HEK293 (cell line): Measurements from ENCODE around the gene VPS9D1.

ENCODE experiments used
- CTCF ChIA-PET: fragments of 350-600 bp; formaldehyde crosslinking; extraction: SDS; loops from one replicate; lab custom pipeline; 2021; ENCODE audit warnings: antibody characterized with exemption; lab: Yijun Ruan, JAX
- POLR2A ChIA-PET: fragments of 300-600 bp; formaldehyde crosslinking; extraction: SDS; loops from one replicate; lab custom pipeline; 2020; ENCODE audit warnings: antibody characterized with exemption, inconsistent platforms; lab: Yijun Ruan, JAX
- H3K27ac ChIP-seq: fragments of 200-500 bp; sonication (Bioruptor generic); 2 replicates; pipeline ENCODE4 v1.5.1; 2014; ENCODE audit warnings: low read depth, low read length, control low read depth, inconsistent platforms; ENCODE audit errors: extremely low read depth
- H3K36me3 ChIP-seq, 2 experiments: fragments of 200-500 bp in 1 of 2; sonication (Bioruptor generic) in 1 of 2; 1 replicate in 1 of 2; 2 replicates in 1 of 2; pipeline ENCODE4 v1.5.1; 2014 to 2017; ENCODE audit warnings: inconsistent platforms in 2 of 2, low read length in 2 of 2; ENCODE audit not compliant: control insufficient read depth in 2 of 2, insufficient read depth in 1 of 2
- H3K4me1 ChIP-seq: fragments of 200-500 bp; sonication (Bioruptor generic); 2 replicates; pipeline ENCODE4 v1.5.1; 2014; ENCODE audit warnings: mild to moderate bottlenecking, low read length, inconsistent platforms; ENCODE audit not compliant: control insufficient read depth, insufficient read depth
- H3K4me3 ChIP-seq: 2 replicates; pipeline ENCODE4 v1.5.1; 2011; ENCODE audit warnings: low read depth, mild to moderate bottlenecking, control low read depth, low read length, moderate library complexity
- H3K9me3 ChIP-seq: fragments of 200-500 bp; sonication (Bioruptor generic); 2 replicates; pipeline ENCODE4 v1.5.1; 2014; ENCODE audit warnings: low read depth, low read length, inconsistent platforms; ENCODE audit not compliant: control insufficient read depth, insufficient read depth
- HOXA7 ChIP-seq: sonication (generic); formaldehyde crosslinking; IDR thresholded peaks from 2 replicates; pipeline ENCODE4 v1.8.1; 2022; ENCODE audit warnings: missing genetic modification reagents, borderline replicate concordance
- IKZF3 ChIP-seq: fragments of 450-650 bp; IDR thresholded peaks from 2 replicates; pipeline ENCODE4 v1.5.0; 2018; ENCODE audit warnings: missing biosample characterization, mild to moderate bottlenecking, missing genetic modification characterization, moderate library complexity
- KLF16 ChIP-seq: fragments of 450-650 bp; formaldehyde crosslinking; IDR thresholded peaks from 2 replicates; pipeline ENCODE4 v1.5.1; 2017; ENCODE audit warnings: missing biosample characterization, missing genetic modification characterization
- OSR2 ChIP-seq: fragments of 450-650 bp; formaldehyde crosslinking; IDR thresholded peaks from 2 replicates; pipeline ENCODE4 v1.5.1; 2016; ENCODE audit warnings: missing biosample characterization, missing genetic modification characterization
- SP2 ChIP-seq: fragments of 450-650 bp; formaldehyde crosslinking; IDR thresholded peaks from 2 replicates; pipeline ENCODE4 v1.5.1; 2016; ENCODE audit warnings: missing biosample characterization, missing genetic modification characterization
- ZFP3 ChIP-seq: fragments of 450-650 bp; formaldehyde crosslinking; IDR thresholded peaks from 2 replicates; pipeline ENCODE4 v1.5.1; 2016; ENCODE audit warnings: low read depth, missing biosample characterization, missing genetic modification characterization
- ZNF274 ChIP-seq, 2 experiments: fragments of 200-500 bp in 1 of 2; fragments of 450-650 bp in 1 of 2; sonication (Bioruptor generic) in 1 of 2; formaldehyde crosslinking in 1 of 2; IDR thresholded peaks; 2 replicates each; pipeline versions ENCODE4 v1.5.1 to v1.6.1; 2014 to 2016; ENCODE audit warnings: borderline replicate concordance in 1 of 2, inconsistent platforms in 1 of 2, low read length in 1 of 2, missing biosample characterization in 1 of 2, missing genetic modification characterization in 1 of 2
- ZNF311 ChIP-seq: fragments of 450-650 bp; formaldehyde crosslinking; IDR thresholded peaks from 2 replicates; pipeline ENCODE4 v1.5.1; 2017; ENCODE audit warnings: missing biosample characterization, missing genetic modification characterization, borderline replicate concordance
- ZNF350 ChIP-seq: fragments of 450-650 bp; formaldehyde crosslinking; IDR thresholded peaks from 2 replicates; pipeline ENCODE4 v1.5.0; 2017; ENCODE audit warnings: missing biosample characterization, mild to moderate bottlenecking, missing genetic modification characterization
- ZNF560 ChIP-seq: fragments of 450-650 bp; formaldehyde crosslinking; IDR thresholded peaks from 2 replicates; pipeline ENCODE4 v1.5.1; 2017; ENCODE audit warnings: missing biosample characterization, missing genetic modification characterization, borderline replicate concordance
- ZNF561 ChIP-seq: fragments of 450-650 bp; IDR thresholded peaks from 2 replicates; pipeline ENCODE4 v1.5.1; 2018; ENCODE audit warnings: missing biosample characterization, missing genetic modification characterization, borderline replicate concordance
- ZNF664 ChIP-seq: fragments of 450-650 bp; formaldehyde crosslinking; IDR thresholded peaks from 2 replicates; pipeline ENCODE4 v1.5.1; 2016; ENCODE audit warnings: missing biosample characterization, missing genetic modification characterization
- ZSCAN30 ChIP-seq: fragments of 450-650 bp; IDR thresholded peaks from 2 replicates; pipeline ENCODE4 v1.5.1; 2018; ENCODE audit warnings: missing biosample characterization, mild to moderate bottlenecking, missing genetic modification characterization, moderate library complexity
- TF ChIP-seq, protein P1 (sequence below): fragments of 450-650 bp; formaldehyde crosslinking; IDR thresholded peaks from 2 replicates; pipeline ENCODE4 v1.5.1; 2017; ENCODE audit warnings: missing biosample characterization, missing genetic modification characterization
- TF ChIP-seq, protein P2 (sequence below): fragments of 450-650 bp; formaldehyde crosslinking; IDR thresholded peaks from 2 replicates; pipeline ENCODE4 v1.5.1; 2016; ENCODE audit warnings: missing biosample characterization, missing genetic modification characterization
- TF ChIP-seq, protein P3 (sequence below): fragments of 450-650 bp; formaldehyde crosslinking; IDR thresholded peaks from 2 replicates; pipeline ENCODE4 v1.5.1; 2016; ENCODE audit warnings: missing biosample characterization, missing genetic modification characterization
- TF ChIP-seq, protein P4 (sequence below): fragments of 450-650 bp; formaldehyde crosslinking; IDR thresholded peaks from 2 replicates; pipeline ENCODE4 v1.5.1; 2016; ENCODE audit warnings: missing biosample characterization, missing genetic modification characterization

Gene VPS9D1

DNA sequence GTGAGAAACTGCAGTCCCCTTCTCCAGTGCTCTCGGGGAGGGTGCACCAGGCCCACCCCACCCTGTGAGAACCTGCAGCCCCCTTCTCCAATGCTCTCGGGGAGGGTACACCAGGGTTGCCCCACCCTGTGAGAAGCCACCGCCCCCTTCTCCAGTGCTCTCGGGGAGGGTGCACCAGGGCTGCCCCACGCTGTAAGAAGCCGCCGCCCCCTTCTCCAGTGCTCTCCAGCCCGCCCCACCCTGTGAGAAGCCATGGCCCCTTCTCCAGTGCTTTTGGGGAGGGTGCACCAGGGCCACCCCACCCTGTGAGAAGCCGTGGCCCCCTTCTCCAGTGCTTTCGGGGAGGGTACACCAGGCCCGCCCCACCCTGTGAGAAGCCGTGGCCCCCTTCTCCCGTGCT, 50.9 kb downstream of the VPS9D1 start (continued):
- no peak for TF ChIP-seq ZNF311 (tag by site-specific recombination)
- TF ChIP-seq, all 188 proteins: peak for 0

DNA sequence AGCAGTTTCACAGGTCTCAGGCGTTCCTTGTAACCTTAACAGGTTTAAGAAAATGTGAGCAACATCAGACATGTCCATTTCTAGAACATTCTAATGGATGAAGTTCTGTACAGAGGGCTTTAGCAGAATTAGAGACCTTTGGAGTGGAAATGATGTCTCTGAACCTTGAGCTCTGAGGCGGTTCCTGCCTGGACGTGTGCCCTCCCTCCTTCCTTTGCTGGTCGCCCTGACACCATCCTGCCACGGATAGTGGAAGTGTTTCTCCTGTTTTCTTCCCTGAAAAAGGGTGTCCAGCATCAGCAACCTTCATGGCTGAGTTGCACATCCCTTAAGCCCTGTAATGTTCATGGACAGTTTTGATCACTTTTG, 51.9 kb downstream of the VPS9D1 start:
- Histone ChIP-seq H3K27ac (no peak overlapping the region), H3K9me3 (no peaks in the 10 kb centered on the region), H3K4me3 (no peak overlapping the region), H3K36me3 (peaks cover 0 to 13% of the 10 kb centered on the region in 2 experiments; a peak in 2 of 3 replicates), H3K4me1 (no peaks in the 10 kb centered on the region)
- TF ChIP-seq, protein P1, sequence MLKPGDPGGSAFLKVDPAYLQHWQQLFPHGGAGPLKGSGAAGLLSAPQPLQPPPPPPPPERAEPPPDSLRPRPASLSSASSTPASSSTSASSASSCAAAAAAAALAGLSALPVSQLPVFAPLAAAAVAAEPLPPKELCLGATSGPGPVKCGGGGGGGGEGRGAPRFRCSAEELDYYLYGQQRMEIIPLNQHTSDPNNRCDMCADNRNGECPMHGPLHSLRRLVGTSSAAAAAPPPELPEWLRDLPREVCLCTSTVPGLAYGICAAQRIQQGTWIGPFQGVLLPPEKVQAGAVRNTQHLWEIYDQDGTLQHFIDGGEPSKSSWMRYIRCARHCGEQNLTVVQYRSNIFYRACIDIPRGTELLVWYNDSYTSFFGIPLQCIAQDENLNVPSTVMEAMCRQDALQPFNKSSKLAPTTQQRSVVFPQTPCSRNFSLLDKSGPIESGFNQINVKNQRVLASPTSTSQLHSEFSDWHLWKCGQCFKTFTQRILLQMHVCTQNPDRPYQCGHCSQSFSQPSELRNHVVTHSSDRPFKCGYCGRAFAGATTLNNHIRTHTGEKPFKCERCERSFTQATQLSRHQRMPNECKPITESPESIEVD (tag by site-specific recombination): no peak
- TF ChIP-seq IKZF3 (tag by site-specific recombination): no peak
- no peak for TF ChIP-seq OSR2 (tag by site-specific recombination)
- TF ChIP-seq ZNF274 (IDR thresholded peaks at IDR 0.05; ENCODE audit: low read length): no peak
- no peak for TF ChIP-seq ZNF274 (tag by site-specific recombination; IDR thresholded peaks at IDR 0.05; ENCODE audit: borderline replicate concordance)
- no peak for TF ChIP-seq HOXA7 (CRISPR knock-in tag)
- TF ChIP-seq ZNF664 (tag by site-specific recombination): no peak
- TF ChIP-seq ZNF560: no peak
- no peak for TF ChIP-seq ZNF561 (tag by site-specific recombination)
- no peak for TF ChIP-seq ZFP3 (tag by site-specific recombination)
- TF ChIP-seq ZNF350 (tag by site-specific recombination): no peak
- TF ChIP-seq, protein P2, sequence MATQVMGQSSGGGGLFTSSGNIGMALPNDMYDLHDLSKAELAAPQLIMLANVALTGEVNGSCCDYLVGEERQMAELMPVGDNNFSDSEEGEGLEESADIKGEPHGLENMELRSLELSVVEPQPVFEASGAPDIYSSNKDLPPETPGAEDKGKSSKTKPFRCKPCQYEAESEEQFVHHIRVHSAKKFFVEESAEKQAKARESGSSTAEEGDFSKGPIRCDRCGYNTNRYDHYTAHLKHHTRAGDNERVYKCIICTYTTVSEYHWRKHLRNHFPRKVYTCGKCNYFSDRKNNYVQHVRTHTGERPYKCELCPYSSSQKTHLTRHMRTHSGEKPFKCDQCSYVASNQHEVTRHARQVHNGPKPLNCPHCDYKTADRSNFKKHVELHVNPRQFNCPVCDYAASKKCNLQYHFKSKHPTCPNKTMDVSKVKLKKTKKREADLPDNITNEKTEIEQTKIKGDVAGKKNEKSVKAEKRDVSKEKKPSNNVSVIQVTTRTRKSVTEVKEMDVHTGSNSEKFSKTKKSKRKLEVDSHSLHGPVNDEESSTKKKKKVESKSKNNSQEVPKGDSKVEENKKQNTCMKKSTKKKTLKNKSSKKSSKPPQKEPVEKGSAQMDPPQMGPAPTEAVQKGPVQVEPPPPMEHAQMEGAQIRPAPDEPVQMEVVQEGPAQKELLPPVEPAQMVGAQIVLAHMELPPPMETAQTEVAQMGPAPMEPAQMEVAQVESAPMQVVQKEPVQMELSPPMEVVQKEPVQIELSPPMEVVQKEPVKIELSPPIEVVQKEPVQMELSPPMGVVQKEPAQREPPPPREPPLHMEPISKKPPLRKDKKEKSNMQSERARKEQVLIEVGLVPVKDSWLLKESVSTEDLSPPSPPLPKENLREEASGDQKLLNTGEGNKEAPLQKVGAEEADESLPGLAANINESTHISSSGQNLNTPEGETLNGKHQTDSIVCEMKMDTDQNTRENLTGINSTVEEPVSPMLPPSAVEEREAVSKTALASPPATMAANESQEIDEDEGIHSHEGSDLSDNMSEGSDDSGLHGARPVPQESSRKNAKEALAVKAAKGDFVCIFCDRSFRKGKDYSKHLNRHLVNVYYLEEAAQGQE (tag by site-specific recombination): no peak
- TF ChIP-seq, protein P3, sequence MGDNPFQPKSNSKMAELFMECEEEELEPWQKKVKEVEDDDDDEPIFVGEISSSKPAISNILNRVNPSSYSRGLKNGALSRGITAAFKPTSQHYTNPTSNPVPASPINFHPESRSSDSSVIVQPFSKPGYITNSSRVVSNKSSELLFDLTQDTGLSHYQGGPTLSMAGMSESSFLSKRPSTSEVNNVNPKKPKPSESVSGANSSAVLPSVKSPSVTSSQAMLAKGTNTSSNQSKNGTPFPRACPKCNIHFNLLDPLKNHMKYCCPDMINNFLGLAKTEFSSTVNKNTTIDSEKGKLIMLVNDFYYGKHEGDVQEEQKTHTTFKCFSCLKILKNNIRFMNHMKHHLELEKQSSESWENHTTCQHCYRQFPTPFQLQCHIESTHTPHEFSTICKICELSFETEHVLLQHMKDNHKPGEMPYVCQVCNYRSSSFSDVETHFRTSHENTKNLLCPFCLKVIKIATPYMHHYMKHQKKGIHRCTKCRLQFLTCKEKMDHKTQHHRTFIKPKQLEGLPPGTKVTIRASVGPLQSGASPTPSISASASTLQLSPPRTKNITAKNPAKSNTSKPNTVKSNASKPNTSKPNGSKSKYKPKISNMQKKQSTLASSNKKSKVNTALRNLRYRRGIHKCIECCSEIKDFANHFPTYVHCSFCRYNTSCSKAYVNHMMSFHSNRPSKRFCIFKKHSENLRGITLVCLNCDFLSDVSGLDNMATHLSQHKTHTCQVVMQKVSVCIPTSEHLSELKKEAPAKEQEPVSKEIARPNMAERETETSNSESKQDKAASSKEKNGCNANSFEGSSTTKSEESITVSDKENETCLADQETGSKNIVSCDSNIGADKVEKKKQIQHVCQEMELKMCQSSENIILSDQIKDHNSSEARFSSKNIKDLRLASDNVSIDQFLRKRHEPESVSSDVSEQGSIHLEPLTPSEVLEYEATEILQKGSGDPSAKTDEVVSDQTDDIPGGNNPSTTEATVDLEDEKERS (tag by site-specific recombination): no peak
- TF ChIP-seq KLF16 (tag by site-specific recombination): no peak
- no peak for TF ChIP-seq SP2
- TF ChIP-seq, protein P4, sequence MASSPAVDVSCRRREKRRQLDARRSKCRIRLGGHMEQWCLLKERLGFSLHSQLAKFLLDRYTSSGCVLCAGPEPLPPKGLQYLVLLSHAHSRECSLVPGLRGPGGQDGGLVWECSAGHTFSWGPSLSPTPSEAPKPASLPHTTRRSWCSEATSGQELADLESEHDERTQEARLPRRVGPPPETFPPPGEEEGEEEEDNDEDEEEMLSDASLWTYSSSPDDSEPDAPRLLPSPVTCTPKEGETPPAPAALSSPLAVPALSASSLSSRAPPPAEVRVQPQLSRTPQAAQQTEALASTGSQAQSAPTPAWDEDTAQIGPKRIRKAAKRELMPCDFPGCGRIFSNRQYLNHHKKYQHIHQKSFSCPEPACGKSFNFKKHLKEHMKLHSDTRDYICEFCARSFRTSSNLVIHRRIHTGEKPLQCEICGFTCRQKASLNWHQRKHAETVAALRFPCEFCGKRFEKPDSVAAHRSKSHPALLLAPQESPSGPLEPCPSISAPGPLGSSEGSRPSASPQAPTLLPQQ: no peak
- TF ChIP-seq ZSCAN30 (tag by site-specific recombination): no peak
- ChIA-PET POLR2A (no interaction called here), CTCF (interaction anchor here (0.7 kb wide), 2 partner anchors 13 to 666 kb away, joined by 4 read pairs; no protein-coding TSS in a partner anchor)
